ENCODE results near the gene CELF4.

The CELF4 gene

GRCh38 chr18:37395631-37396030, 170.0 kb downstream of the CELF4 start:
- DNase-seq: no peak

DNA sequence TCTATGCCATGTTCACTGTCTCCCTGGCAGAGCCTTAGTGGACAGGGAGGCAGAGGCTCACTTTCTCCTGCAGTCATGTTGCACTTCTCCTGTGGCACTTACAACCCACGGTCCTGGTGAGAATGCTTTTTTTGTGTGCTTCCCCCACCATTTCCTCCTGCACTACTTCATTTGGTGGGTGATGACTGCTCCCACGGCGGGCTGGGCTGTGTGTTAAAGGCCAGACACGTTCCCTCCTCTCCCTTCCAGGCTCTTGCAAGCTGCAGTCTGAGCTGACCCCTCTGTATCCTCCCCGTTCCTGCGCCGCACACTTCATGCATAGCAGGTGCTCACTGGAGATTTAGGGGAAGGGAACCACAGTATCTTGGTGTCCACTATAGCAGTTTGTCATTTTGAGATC, 170.5 kb downstream of the CELF4 start:
- no peak for DNase-seq

- peak in 1 of 58 donors; percentile 50 for DNase-seq
These were observed 171.0 kb downstream of the CELF4 start for GRCh38 chr18:37394610-37394965.

DNA sequence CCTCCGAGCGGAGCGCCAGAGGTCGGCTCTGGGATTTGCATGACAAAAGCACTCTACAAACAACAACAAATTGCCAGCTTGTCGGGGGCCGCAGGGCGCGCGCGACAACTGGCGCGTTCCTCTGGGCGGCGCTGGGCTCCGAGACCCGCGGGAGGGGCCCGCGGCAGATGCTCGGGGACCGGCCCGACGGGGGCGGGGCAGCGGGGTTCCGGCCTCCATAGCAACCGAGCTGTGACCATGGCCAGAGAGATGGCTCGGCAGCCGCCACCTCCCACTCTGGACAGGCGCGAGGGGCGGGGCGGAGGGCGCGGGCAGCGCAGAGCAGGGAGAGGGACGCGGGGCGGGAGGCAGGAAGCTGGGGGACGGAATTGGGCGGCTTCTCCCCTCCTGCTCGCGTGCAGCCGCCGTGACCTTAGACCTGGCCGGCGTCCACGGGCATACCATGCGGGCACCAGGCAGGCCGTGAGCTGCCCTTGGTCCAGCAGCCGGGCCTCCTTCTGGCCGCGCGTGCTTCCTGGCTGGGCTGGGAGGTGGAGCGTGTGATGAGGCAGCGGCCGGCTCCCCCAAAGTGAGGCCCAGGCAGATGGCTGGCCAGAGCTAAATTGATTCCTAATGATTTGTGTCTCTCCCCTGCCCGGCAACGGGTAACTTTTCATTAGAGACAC, 171.5 kb downstream of the CELF4 start:
- peak in 57 of 58 donors; percentile 34 to 95 (median 85) for DNase-seq

- DNase-seq: peak in 31 of 58 donors; percentile 6 to 60 (median 35)
These were observed 172.3 kb downstream of the CELF4 start for GRCh38 chr18:37393221-37393827.

DNA sequence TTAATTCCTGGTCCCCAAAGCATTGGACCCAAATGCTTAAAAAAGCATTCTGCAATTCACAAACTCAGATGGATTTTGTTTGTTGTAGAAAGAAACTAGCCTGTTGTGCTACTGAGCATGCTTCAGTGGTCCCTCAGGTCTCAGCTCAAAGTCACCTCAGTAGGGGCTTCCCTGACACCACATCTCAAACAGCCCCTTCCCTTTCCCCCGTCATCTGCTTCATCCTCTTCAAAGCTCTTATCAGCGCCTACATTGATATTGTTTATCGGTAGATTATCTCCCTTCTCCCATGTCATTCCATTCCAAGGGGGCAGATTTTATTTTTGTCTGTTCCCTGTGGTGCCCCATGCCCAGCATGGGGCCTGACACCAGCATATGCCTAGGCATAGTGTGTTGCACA, 172.9 kb downstream of the CELF4 start:
- DNase-seq: no peak

DNA sequence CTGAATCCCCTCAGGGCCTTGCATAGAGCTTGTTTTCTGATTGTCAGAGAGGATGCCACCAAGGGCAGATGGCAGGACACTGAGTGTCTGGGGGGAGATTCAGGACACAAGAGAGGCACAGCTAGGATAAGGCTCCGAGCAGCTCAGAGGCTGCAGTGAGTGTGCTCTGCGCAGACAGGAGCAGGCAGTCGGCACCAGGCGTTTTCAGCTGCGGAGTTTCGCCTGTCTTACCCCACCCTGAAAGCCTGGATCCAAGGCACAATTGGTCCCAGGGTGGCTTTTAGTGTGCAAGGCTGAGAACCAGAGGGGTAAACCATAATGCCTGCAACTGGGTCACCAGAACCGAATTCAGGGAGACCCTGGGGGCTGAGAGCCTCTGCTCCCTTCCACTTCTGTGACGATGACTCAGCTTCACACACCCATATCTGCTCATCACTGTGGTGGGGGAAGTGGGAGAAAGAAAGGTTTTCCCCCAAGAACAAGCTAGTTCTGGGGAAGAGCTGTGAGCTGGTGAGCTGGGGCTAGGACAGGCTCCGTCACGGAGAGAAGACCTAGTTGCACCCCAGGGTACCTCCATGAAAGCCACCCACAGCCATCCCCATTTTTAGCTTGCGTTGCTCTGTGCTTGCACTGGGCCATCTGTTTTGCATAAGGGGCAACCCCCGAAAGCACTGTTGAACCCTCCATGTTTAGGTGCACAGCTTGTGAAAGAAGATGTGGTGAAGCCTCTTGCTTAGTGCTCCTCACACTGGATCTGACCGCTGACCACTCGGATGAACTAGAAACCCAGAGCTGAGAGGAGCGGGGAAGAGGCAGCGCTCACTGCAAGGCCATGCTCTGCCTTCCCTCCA, 173.7 kb downstream of the CELF4 start:
- peak in 6 of 58 donors; percentile 17 to 46 (median 32) for DNase-seq

GRCh38 chr18:37391156-37391555, 174.4 kb downstream of the CELF4 start:
- DNase-seq: no peak

DNA sequence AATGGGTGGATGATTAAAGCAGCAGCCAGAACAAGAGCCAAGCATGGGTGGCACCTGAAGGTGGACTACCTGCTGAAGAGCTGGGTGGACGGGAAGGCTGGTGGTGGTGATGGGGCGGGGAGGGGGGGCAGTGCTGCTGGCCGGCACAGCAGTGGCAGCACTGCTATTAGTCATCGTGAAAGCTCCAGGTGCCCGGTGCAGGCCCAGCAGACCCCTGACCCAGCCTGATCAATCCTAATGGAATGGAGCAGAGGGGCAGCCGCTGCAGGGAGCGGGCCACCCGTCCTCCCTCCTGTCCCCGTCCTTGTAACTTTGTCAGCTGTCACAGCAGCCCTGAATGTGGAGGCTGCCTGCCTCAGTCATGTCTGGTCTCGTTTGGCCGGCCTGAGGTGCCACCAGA, 174.9 kb downstream of the CELF4 start:
- DNase-seq: no peak

GRCh38 chr18:37389684-37390368, 175.8 kb downstream of the CELF4 start:
- peak in 5 of 58 donors; percentile 22 to 38 (median 32) for DNase-seq

- no peak for DNase-seq
These were observed 176.6 kb downstream of the CELF4 start for GRCh38 chr18:37389041-37389440.

GRCh38 chr18:37388413-37388812, 177.2 kb downstream of the CELF4 start:
- DNase-seq: no peak

- no peak for DNase-seq
These were observed 179.5 kb downstream of the CELF4 start for GRCh38 chr18:37385846-37386778.

- DNase-seq: no peak
These were observed 181.6 kb downstream of the CELF4 start for GRCh38 chr18:37383846-37384595.

GRCh38 chr18:37383036-37383785, 182.4 kb downstream of the CELF4 start:
- no peak for DNase-seq

GRCh38 chr18:37381554-37381953, 184.0 kb downstream of the CELF4 start:
- no peak for DNase-seq

DNA sequence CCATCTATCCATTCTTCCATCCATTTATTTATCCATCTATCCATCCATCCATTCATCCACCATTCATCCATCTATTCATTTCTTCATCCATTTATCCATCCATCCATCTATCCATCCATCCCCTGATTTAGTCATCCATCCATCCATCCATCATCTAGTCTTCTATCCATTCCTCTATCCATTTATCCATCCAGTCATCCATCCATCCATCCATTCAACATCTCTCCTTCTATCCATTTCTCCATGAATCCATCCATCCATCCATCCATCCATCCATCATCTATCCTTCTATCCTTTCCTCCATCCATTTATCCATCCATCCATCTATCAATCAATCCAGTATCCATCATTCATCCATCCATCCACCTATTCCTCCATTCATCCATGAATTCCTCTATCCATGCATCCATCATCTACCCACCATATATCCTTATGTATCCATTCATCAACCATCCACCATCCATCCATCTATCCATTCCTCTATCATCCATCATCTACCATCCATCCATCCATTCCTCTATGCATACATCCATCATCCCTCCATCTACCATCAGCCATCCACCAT, 185.0 kb downstream of the CELF4 start:
- no peak for DNase-seq

GRCh38 chr18:37378336-37379010, 187.1 kb downstream of the CELF4 start:
- DNase-seq: no peak
